HepG2 (cell line): ENCODE data around the gene ARHGEF16. TPM values are rescaled to one million over a fixed set of nuclear protein-coding genes. Genes with fewer than 3 reads are reported as not detected.

ENCODE experiments used
- ATAC-seq: fragments of 200-7000 bp; cut with Tn5 transposase; 3 replicates; pipeline ENCODE4 v1.9.1; 2020; ENCODE audit warnings: mild to moderate bottlenecking, moderate library complexity
- BruUV-seq: library from RNA; stranded (reverse); fragments of 400-500 nt; replicated peaks from 2 replicates; lab custom pipeline; 2021; lab: Mats Ljungman, UMichigan
- CTCF ChIA-PET: fragments of 300-600 bp; formaldehyde crosslinking; extraction: SDS; loops from one replicate; lab custom pipeline; 2021; ENCODE audit warnings: low total read pairs, inconsistent platforms, low intra/inter-chr PET ratio; lab: Yijun Ruan, JAX
- POLR2A ChIA-PET: fragments of 350-600 bp; sonication (Branson Sonifier 250); formaldehyde crosslinking; loops from one replicate; lab custom pipeline; 2020; ENCODE audit warnings: antibody characterized with exemption, inconsistent platforms; lab: Yijun Ruan, JAX
- DNase-seq: peaks from one replicate; pipeline ENCODE4 v3.0.0-alpha.2; 2015; ENCODE audit warnings: low spot score
- FAIRE-seq: peaks from 3 replicates; lab custom pipeline; 2011; peaks lifted over from hg19 to GRCh38; lab: Jason Lieb, UNC
- H2AFZ ChIP-seq: one replicate; pipeline ENCODE4 v1.6.1; 2011; ENCODE audit warnings: low read length, inconsistent platforms
- H3K27ac ChIP-seq: fragments of 300-600 bp; 3 replicates; pipeline ENCODE4 v1.8.0; 2011; ENCODE audit warnings: mixed run types, mild to moderate bottlenecking, mixed read lengths, low read length, inconsistent platforms; ENCODE audit not compliant: insufficient read depth; ENCODE audit errors: extremely low read length
- H3K27me3 ChIP-seq, 2 experiments: fragments of 200-600 bp in 1 of 2; 2 replicates in 1 of 2; 3 replicates in 1 of 2; pipeline versions ENCODE4 v1.6.0 to v1.8.0; 2011; ENCODE audit warnings: low read length in 2 of 2, mild to moderate bottlenecking in 2 of 2, moderate library complexity in 2 of 2, inconsistent platforms in 1 of 2; ENCODE audit not compliant: insufficient read depth in 2 of 2, control insufficient read depth in 1 of 2
- H3K36me3 ChIP-seq, 2 experiments: fragments of 200-600 bp in 1 of 2; replicated peaks in 1 of 2; 2 replicates in 1 of 2; 3 replicates in 1 of 2; pipeline versions ENCODE4 v1.5.1 to v1.8.0; 2011; ENCODE audit warnings: low read length in 2 of 2, inconsistent platforms in 1 of 2; ENCODE audit not compliant: insufficient read depth in 2 of 2, control insufficient read depth in 1 of 2
- H3K4me1 ChIP-seq: 2 replicates; pipeline ENCODE4 v1.5.1; 2012; ENCODE audit warnings: low read length, inconsistent platforms; ENCODE audit not compliant: insufficient read depth
- H3K4me2 ChIP-seq: 2 replicates; pipeline ENCODE4 v1.6.0; 2011; ENCODE audit warnings: low read depth, low read length, inconsistent platforms
- H3K4me3 ChIP-seq, 3 experiments: fragments of 200-600 bp in 1 of 3; sonication (generic), shearing (Covaris generic) in 1 of 3; replicated peaks in 1 of 3; 2 replicates each; pipeline ENCODE4 v1.5.1; 2011 to 2016; ENCODE audit warnings: low read length in 3 of 3, inconsistent platforms in 2 of 3, low read depth in 2 of 3, mild to moderate bottlenecking in 2 of 3, control low read depth in 1 of 3, mixed read lengths in 1 of 3; ENCODE audit not compliant: insufficient read depth in 1 of 3
- H3K79me2 ChIP-seq: one replicate; pipeline ENCODE4 v1.6.1; 2011; ENCODE audit warnings: low read length, inconsistent platforms; ENCODE audit not compliant: insufficient read depth
- H3K9ac ChIP-seq: 2 replicates; pipeline ENCODE4 v1.6.0; 2011; ENCODE audit warnings: mild to moderate bottlenecking, low read depth, low read length, inconsistent platforms; ENCODE audit not compliant: insufficient read depth
- H3K9me3 ChIP-seq: 2 replicates; pipeline ENCODE4 v1.5.1; 2012; ENCODE audit warnings: mild to moderate bottlenecking, low read length
- H4K20me1 ChIP-seq: 2 replicates; pipeline ENCODE4 v1.6.0; 2011; ENCODE audit warnings: inconsistent platforms, mild to moderate bottlenecking, low read length, moderate library complexity; ENCODE audit not compliant: insufficient read depth
- ARID5B ChIP-seq: IDR thresholded peaks from 2 replicates; pipeline ENCODE4 v1.4.0; 2020; ENCODE audit warnings: mild to moderate bottlenecking, missing genetic modification reagents
- CHCHD3 ChIP-seq: sonication (generic); formaldehyde crosslinking; IDR thresholded peaks from 2 replicates; pipeline ENCODE4 v1.8.0; 2022; ENCODE audit warnings: mild to moderate bottlenecking, missing genetic modification reagents, moderate library complexity
- DPF2 ChIP-seq: sonication (generic); formaldehyde crosslinking; IDR thresholded peaks from 2 replicates; pipeline ENCODE4 v1.4.0; 2020; ENCODE audit warnings: mild to moderate bottlenecking, low read depth, missing genetic modification reagents, borderline replicate concordance
- FOXM1 ChIP-seq: sonication (generic); formaldehyde crosslinking; IDR thresholded peaks from 2 replicates; pipeline ENCODE4 v1.5.0; 2020; ENCODE audit warnings: missing genetic modification reagents
- KDM5B ChIP-seq: sonication (generic); formaldehyde crosslinking; IDR thresholded peaks from 2 replicates; pipeline ENCODE4 v1.4.0; 2020; ENCODE audit warnings: missing genetic modification reagents, mild to moderate bottlenecking, borderline replicate concordance
- SIN3B ChIP-seq: fragments of 150-350 bp; IDR thresholded peaks from 2 replicates; pipeline ENCODE4 v1.6.1; 2014; ENCODE audit warnings: low read length
- ZNF276 ChIP-seq: sonication (generic); formaldehyde crosslinking; IDR thresholded peaks from 2 replicates; pipeline ENCODE4 v1.4.0; 2020; ENCODE audit warnings: mild to moderate bottlenecking, low read depth, missing genetic modification reagents
- ZNF331 ChIP-seq: sonication (generic); formaldehyde crosslinking; IDR thresholded peaks from 2 replicates; pipeline ENCODE4 v1.4.0; 2020; ENCODE audit warnings: missing genetic modification reagents
- ZNF782 ChIP-seq: sonication (generic); formaldehyde crosslinking; IDR thresholded peaks from 2 replicates; pipeline ENCODE4 v1.4.0; 2020; ENCODE audit warnings: missing genetic modification reagents, mild to moderate bottlenecking, borderline replicate concordance
- WGBS: methylation state at CpG from one replicate; pipeline ENCODE4 v1.1.6; 2017; ENCODE audit warnings: low lambda C conversion rate; 5-methylcytosine and 5-hydroxymethylcytosine counted together
- in situ Hi-C: cut with HindIII; loops from 2 replicates; pipeline ENCODE4 v1.10.0; 2017; ENCODE audit warnings: low pct_unique_long_range_greater_than_20kb; ENCODE audit not compliant: extremely low pct_ligation_motif_present
- intact Hi-C: fragments of 100-400 bp; cut with micrococcal nuclease; formaldehyde crosslinking; loops from one replicate; pipeline ENCODE4 v1.10.0; 2022; ENCODE audit not compliant: unreplicated experiment
- polyA plus RNA-seq, 8 experiments: library from polyadenylated mRNA; depleted of rRNA in 3 of 8; stranded (reverse) in 7 of 8; unstranded in 1 of 8; fragments of >200 nt; fragmentation: Illumina TruSeq in 4 of 8; extraction: Trizol in 4 of 8; gene quantifications; 2 replicates each; pipeline versions ENCODE4 v1.2.1 to v1.2.3, GENCODE V29; 2011 to 2016; ENCODE audit warnings: low read depth in 4 of 8, missing spikeins in 1 of 8, mixed read lengths in 1 of 8; ENCODE audit not compliant: insufficient read depth in 1 of 8
- total RNA-seq, 5 experiments: library from RNA; depleted of rRNA; stranded (reverse); fragments of >200 nt; fragmentation: Illumina TruSeq; extraction: Trizol; gene quantifications; 2 replicates each; pipeline ENCODE4 v1.2.3, GENCODE V29; 2016; ENCODE audit warnings: low read depth in 1 of 5

The ARHGEF16 gene
- total and polyA plus RNA-seq, 2 of the 13 experiments (the other 11 are each of a cell fraction or from before 2014, with no cell fraction given) = 20.3 to 39.9 TPM

- ChIA-PET CTCF (no interaction called here), POLR2A (no interaction called here)
- H3K79me2 ChIP-seq = no peaks in the 10 kb centered on the region
- no peak for ATAC-seq
- BruUV-seq = no TSS peak
- no peak overlapping the region for H2AFZ ChIP-seq
- no peaks in the 10 kb centered on the region for H3K9me3 ChIP-seq
- in situ Hi-C loops = no loop called here
- DNase-seq = no peak
- no peaks in the 10 kb centered on the region for H3K4me1 ChIP-seq
- WGBS = 90% methylated on average over 2 of the region's 36 CpGs
- no peak overlapping the region for H3K9ac ChIP-seq
- no peak for TF ChIP-seq ZNF782
- TF ChIP-seq SIN3B = no peak
- no peak for TF ChIP-seq ZNF276 (CRISPR knock-in tag)
- no peak for TF ChIP-seq CHCHD3 (CRISPR knock-in tag)
- TF ChIP-seq KDM5B = no peak
- TF ChIP-seq ZNF331 (CRISPR knock-in tag) = no peak
- TF ChIP-seq ARID5B = no peak
- TF ChIP-seq DPF2 (CRISPR knock-in tag) = no peak
- no peak for TF ChIP-seq FOXM1 (CRISPR knock-in tag)
- H3K4me2 ChIP-seq = no peak overlapping the region
- no peak for FAIRE-seq
- peaks cover 12 to 45% of the 10 kb centered on the region in 2 experiments; a peak in 4 of 5 replicates for H3K27me3 ChIP-seq
- no peak overlapping the region for H3K27ac ChIP-seq
- intact Hi-C loops = no loop called here
- H3K4me3 ChIP-seq = no peak overlapping the region
- no peaks in the 10 kb centered on the region for H4K20me1 ChIP-seq
- no peaks in the 10 kb centered on the region for H3K36me3 ChIP-seq
These were observed 41.6 kb downstream of the ARHGEF16 start for GRCh38 chr1:3495776-3496745.
